GM12874 (cell line): ENCODE results near the gene C19orf25.

ENCODE experiments used
- CTCF ChIP-seq: IDR thresholded peaks from 2 replicates; pipeline ENCODE4 v1.5.1; 2011; ENCODE audit warnings: low read depth, mild to moderate bottlenecking, control low read depth, low read length, moderate library complexity; ENCODE audit not compliant: insufficient read depth

Gene C19orf25

GRCh38 chr19:1445185-1445931 is 33.7 kb downstream of the C19orf25 start:
- peak; percentile 98 for TF ChIP-seq CTCF

- no peak for TF ChIP-seq CTCF
Observed at GRCh38 chr19:1441677-1442438, 37.2 kb downstream of the C19orf25 start.

GRCh38 chr19:1441022-1441426 is 38.0 kb downstream of the C19orf25 start:
- TF ChIP-seq CTCF = no peak

GRCh38 chr19:1440418-1440801 is 38.6 kb downstream of the C19orf25 start:
- no peak for TF ChIP-seq CTCF

GRCh38 chr19:1438933-1439354 is 40.1 kb downstream of the C19orf25 start:
- no peak for TF ChIP-seq CTCF

GRCh38 chr19:1438035-1438932 is 40.7 kb downstream of the C19orf25 start, which contains the start of gene RPS15:
TSS of gene RPS15 (plus strand) at chr19:1438396. CDS start at chr19:1438426, 30 bp downstream.
- TF ChIP-seq CTCF = peak; percentile 97

- no peak for TF ChIP-seq CTCF
Observed at GRCh38 chr19:1437609-1438008, 41.4 kb downstream of the C19orf25 start.
